ENCODE measurements around the gene NUTM2A. TPM values are rescaled to one million over a fixed set of nuclear protein-coding genes. Genes with fewer than 3 reads are reported as not detected.

NUTM2A gene
- total RNA-seq, 2 experiments from 2014 or later = 0.11 to 0.79 TPM

Other genes starting within 250 kb of the NUTM2A start
- gene FAM25A, start 205.2 kb upstream of the NUTM2A start, total RNA-seq = not detected
- 10 to 100 TPM; 91.3 to 95.9 TPM for gene GLUD1, start 130.6 kb upstream of the NUTM2A start, total RNA-seq
- gene SHLD2, start 130.2 kb upstream of the NUTM2A start, total RNA-seq = 10 to 100 TPM; 25.9 to 26.1 TPM
- 1 to 10 TPM; 2.6 to 4.1 TPM for gene NUTM2D, start 132.3 kb downstream of the NUTM2A start, total RNA-seq